A673 (cell line): ENCODE data around the gene SHQ1. TPM values are rescaled to one million over a fixed set of nuclear protein-coding genes. Genes with fewer than 3 reads are reported as not detected.

Experiments used
- BruUV-seq: library from RNA; stranded (reverse); fragments of 400-500 nt; replicated peaks from 2 replicates; lab custom pipeline; 2021; lab: Mats Ljungman, UMichigan
- CTCF ChIA-PET: fragments of 300-600 bp; sonication (Branson Sonifier 250); formaldehyde crosslinking; loops from one replicate; lab custom pipeline; 2022; ENCODE audit warnings: antibody characterized with exemption; lab: Charles Lee
- POLR2A ChIA-PET: fragments of 300-600 bp; sonication (Branson Sonifier 250); formaldehyde crosslinking; loops from one replicate; lab custom pipeline; 2022; ENCODE audit warnings: antibody characterized with exemption; ENCODE audit not compliant: low non-redundant PET; lab: Charles Lee
- DNase-seq: peaks from one replicate; pipeline ENCODE4 v3.0.0-alpha.2; 2015; ENCODE audit warnings: low spot score
- H3K27ac ChIP-seq: fragments of 200-600 bp; sonication (generic); 2 replicates; pipeline ENCODE4 v1.5.1; 2016; ENCODE audit warnings: mixed run types, low read depth, mild to moderate bottlenecking, mixed read lengths, antibody characterized with exemption, low read length; ENCODE audit not compliant: poor library complexity, severe bottlenecking
- H3K27me3 ChIP-seq: fragments of 200-600 bp; sonication (generic); replicated peaks from 2 replicates; pipeline ENCODE4 v1.6.1; 2017; ENCODE audit warnings: mixed run types, low read depth, mild to moderate bottlenecking, mixed read lengths, antibody characterized with exemption, low read length; ENCODE audit not compliant: insufficient read depth, poor library complexity
- H3K36me3 ChIP-seq: fragments of 200-600 bp; sonication (generic); 2 replicates; pipeline ENCODE4 v1.6.1; 2016; ENCODE audit warnings: mixed run types, mild to moderate bottlenecking, mixed read lengths, antibody characterized with exemption, low read length; ENCODE audit not compliant: insufficient read depth, poor library complexity, severe bottlenecking
- H3K4me1 ChIP-seq: fragments of 200-600 bp; sonication (generic); 2 replicates; pipeline ENCODE4 v1.6.1; 2017; ENCODE audit warnings: mixed run types, mild to moderate bottlenecking, mixed read lengths, antibody characterized with exemption, low read length; ENCODE audit not compliant: insufficient read depth, poor library complexity, severe bottlenecking
- H3K4me3 ChIP-seq: fragments of 200-600 bp; sonication (generic); 2 replicates; pipeline ENCODE4 v1.5.1; 2016; ENCODE audit warnings: low read depth, mixed run types, mild to moderate bottlenecking, mixed read lengths, low read length; ENCODE audit not compliant: poor library complexity, severe bottlenecking
- H3K9me3 ChIP-seq: fragments of 200-600 bp; sonication (generic); 2 replicates; pipeline ENCODE4 v1.6.1; 2016; ENCODE audit warnings: mixed run types, low read depth, mild to moderate bottlenecking, mixed read lengths, antibody characterized with exemption, low read length; ENCODE audit not compliant: poor library complexity, severe bottlenecking
- EZH2 ChIP-seq: fragments of 200-600 bp; sonication (generic); IDR thresholded peaks from 2 replicates; pipeline ENCODE4 v1.6.1; 2017; ENCODE audit warnings: borderline replicate concordance, low read depth, mild to moderate bottlenecking, mixed read lengths, antibody characterized with exemption, low read length; ENCODE audit not compliant: poor library complexity, severe bottlenecking
- intact Hi-C: fragments of 100-400 bp; cut with micrococcal nuclease; formaldehyde crosslinking; loops from one replicate; pipeline ENCODE4 v1.10.0; 2022; ENCODE audit not compliant: unreplicated experiment
- total RNA-seq: library from RNA; stranded (reverse); gene quantifications from 2 replicates; pipeline ENCODE4 v1.2.3, GENCODE V29; 2021
- TF ChIP-seq, protein P1 (sequence below): fragments of 300-800, 200-600 bp; sonication (generic); conservative IDR thresholded peaks from 2 replicates; pipeline ENCODE4 v1.5.1; 2017; ENCODE audit warnings: low read depth, mild to moderate bottlenecking, antibody characterized with exemption, low read length, moderate library complexity, mixed read lengths

Gene SHQ1
- total RNA-seq, 1 experiment from 2014 or later: 24.3 TPM

DNA sequence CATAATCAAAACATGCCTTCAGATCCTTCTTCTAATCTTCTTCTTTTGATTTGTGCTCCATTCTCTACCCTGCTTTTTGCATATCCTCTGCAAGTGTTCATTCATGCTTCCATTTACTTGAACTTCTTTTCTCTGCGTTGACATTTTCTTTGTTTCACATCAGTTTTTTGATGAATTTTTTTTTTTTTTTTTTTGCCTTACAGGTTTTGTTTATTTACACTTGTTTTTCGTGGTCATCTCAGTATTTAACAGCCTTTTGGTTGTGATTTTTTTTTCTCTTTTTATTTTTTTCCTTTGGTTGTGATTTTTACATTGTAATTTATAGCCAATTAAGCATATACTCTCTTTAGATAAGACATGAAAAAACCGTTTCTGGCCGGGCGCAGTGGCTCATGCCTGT lies 11.8 kb upstream of the SHQ1 start:
- TF ChIP-seq, protein P1, sequence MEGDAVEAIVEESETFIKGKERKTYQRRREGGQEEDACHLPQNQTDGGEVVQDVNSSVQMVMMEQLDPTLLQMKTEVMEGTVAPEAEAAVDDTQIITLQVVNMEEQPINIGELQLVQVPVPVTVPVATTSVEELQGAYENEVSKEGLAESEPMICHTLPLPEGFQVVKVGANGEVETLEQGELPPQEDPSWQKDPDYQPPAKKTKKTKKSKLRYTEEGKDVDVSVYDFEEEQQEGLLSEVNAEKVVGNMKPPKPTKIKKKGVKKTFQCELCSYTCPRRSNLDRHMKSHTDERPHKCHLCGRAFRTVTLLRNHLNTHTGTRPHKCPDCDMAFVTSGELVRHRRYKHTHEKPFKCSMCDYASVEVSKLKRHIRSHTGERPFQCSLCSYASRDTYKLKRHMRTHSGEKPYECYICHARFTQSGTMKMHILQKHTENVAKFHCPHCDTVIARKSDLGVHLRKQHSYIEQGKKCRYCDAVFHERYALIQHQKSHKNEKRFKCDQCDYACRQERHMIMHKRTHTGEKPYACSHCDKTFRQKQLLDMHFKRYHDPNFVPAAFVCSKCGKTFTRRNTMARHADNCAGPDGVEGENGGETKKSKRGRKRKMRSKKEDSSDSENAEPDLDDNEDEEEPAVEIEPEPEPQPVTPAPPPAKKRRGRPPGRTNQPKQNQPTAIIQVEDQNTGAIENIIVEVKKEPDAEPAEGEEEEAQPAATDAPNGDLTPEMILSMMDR: no peak
- no peak for TF ChIP-seq EZH2
- Histone ChIP-seq H3K4me3 (no peak overlapping the region), H3K9me3 (no peaks in the 10 kb centered on the region), H3K27me3 (no peaks in the 10 kb centered on the region), H3K27ac (no peak overlapping the region), H3K36me3 (no peaks in the 10 kb centered on the region), H3K4me1 (no peaks in the 10 kb centered on the region)
- ChIA-PET POLR2A (no interaction called here), CTCF (no interaction called here)
- no peak for DNase-seq
- no TSS peak for BruUV-seq
- intact Hi-C loops: no loop called here

DNA sequence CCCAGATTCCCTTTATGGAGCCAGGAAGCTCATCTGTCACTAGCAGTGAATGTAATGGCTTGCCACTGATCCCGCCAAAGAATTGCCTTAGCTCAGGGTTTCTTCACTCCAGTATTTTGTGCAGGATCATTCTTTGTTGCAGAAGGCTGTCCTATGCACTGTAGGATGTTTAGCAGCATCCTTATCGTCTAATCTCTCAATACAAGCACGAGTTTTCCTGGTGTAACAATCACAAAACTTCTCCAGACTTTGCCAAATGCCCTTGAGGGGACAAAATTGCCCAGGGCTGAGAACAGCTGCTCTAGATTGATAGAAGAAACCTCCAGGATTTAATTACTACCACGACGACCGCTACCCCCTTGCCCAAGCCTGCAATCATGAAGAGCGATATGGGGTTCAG lies 6.8 kb upstream of the SHQ1 start:
- H3K27ac ChIP-seq: no peak overlapping the region
- H3K36me3 ChIP-seq: no peaks in the 10 kb centered on the region
- H3K4me3 ChIP-seq: no peak overlapping the region
- H3K27me3 ChIP-seq: no peaks in the 10 kb centered on the region
- intact Hi-C loops: loop anchor here (10.0 kb wide), 1 partner anchor 200 kb away; no protein-coding TSS in a partner anchor
- POLR2A ChIA-PET: no interaction called here
- no TSS peak for BruUV-seq
- DNase-seq: no peak
- TF ChIP-seq, protein P1: no peak
- TF ChIP-seq EZH2: no peak
- H3K4me1 ChIP-seq: no peaks in the 10 kb centered on the region
- CTCF ChIA-PET: no interaction called here
- no peaks in the 10 kb centered on the region for H3K9me3 ChIP-seq

DNA sequence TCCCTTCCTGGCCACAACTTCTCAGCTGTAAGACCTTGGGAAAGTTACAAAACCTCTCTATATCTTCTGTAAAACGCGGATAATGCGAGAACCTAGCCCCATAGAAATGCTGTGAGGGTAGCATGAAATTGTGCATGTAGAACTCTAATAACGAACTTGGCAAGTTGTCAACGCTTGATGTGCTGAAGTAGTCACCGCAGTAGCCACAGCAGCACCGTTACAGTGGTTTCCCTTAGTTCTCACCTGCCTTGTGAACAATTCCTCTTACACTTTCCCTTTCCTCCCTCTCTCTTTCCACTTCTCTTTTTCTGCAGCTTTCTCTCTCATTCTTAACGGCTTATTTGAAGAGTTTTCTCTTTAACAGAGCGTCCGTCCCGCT lies 447 bp upstream of the SHQ1 start:
- H3K9me3 ChIP-seq: no peaks in the 10 kb centered on the region
- no peak overlapping the region for H3K27ac ChIP-seq
- H3K4me3 ChIP-seq: peak overlapping the region; percentile 67
- TF ChIP-seq, protein P1: no peak
- no peak for TF ChIP-seq EZH2
- BruUV-seq: no TSS peak
- ChIA-PET CTCF (no interaction called here), POLR2A (no interaction called here)
- no peaks in the 10 kb centered on the region for H3K4me1 ChIP-seq
- DNase-seq: no peak
- H3K27me3 ChIP-seq: no peaks in the 10 kb centered on the region
- H3K36me3 ChIP-seq: no peaks in the 10 kb centered on the region
- intact Hi-C loops: loop anchor here (5.0 kb wide), 2 partner anchors 39 to 244 kb away; partner anchors contain the start of gene GXYLT2
